Vagina (tissue), 2 donors: ENCODE results near the gene C15orf40. TPM values are rescaled to one million over a fixed set of nuclear protein-coding genes. Genes with fewer than 3 reads are reported as not detected.

Experiments
- DNase-seq, 2 donors: peaks; one replicate each; pipeline ENCODE4 v3.0.0-alpha.2; 2017; ENCODE audit errors: extremely low spot score in 2 of 2
- H3K27ac ChIP-seq: fragments of 200-600 bp; sonication (generic); one replicate; pipeline ENCODE4 v1.5.1; 2019
- H3K27me3 ChIP-seq: fragments of 200-600 bp; sonication (generic); one replicate; pipeline ENCODE4 v1.5.1; 2019
- H3K36me3 ChIP-seq, 2 donors: fragments of 200-600 bp; sonication (generic); one replicate each; pipeline ENCODE4 v1.5.1; 2017 to 2019
- H3K4me1 ChIP-seq: fragments of 200-600 bp; sonication (generic); one replicate; pipeline ENCODE4 v1.5.1; 2019
- H3K4me3 ChIP-seq, 2 donors: fragments of 200-600 bp; sonication (generic); 1 replicate in 1 of 2; 2 replicates in 1 of 2; pipeline ENCODE4 v1.5.1; 2016 to 2019
- H3K9me3 ChIP-seq: fragments of 200-600 bp; sonication (generic); one replicate; pipeline ENCODE4 v1.5.1; 2019
- CTCF ChIP-seq, 3 experiments: fragments of 450-650 bp in 2 of 3; fragments of 200-600 bp in 1 of 3; sonication (generic) in 1 of 3; IDR thresholded peaks; one replicate each; pipeline ENCODE4 v1.5.1; 2017 to 2019; ENCODE audit warnings: antibody characterized with exemption in 3 of 3, mild to moderate bottlenecking in 2 of 3, moderate library complexity in 2 of 3
- POLR2A ChIP-seq, 2 donors: fragments of 450-650 bp; IDR thresholded peaks; one replicate each; pipeline ENCODE4 v1.6.1; 2017; ENCODE audit warnings: antibody characterized with exemption in 2 of 2, mild to moderate bottlenecking in 2 of 2, moderate library complexity in 2 of 2
- POLR2AphosphoS5 ChIP-seq, 2 donors: sonication (generic); formaldehyde crosslinking; IDR thresholded peaks; one replicate each; pipeline ENCODE4 v1.9.0; 2017; ENCODE audit warnings: antibody characterized with exemption in 2 of 2, mild to moderate bottlenecking in 2 of 2, low read depth in 1 of 2; ENCODE audit not compliant: insufficient read depth in 1 of 2
- intact Hi-C: fragments of 100-400 bp; cut with DNase I; formaldehyde crosslinking; loops from one replicate; pipeline ENCODE4 v1.15.1; 2023
- total RNA-seq: library from RNA; depleted of rRNA; stranded (reverse); fragments of >200 nt; gene quantifications from one replicate; pipeline ENCODE4 v1.2.3, GENCODE V29; 2016

C15orf40 gene
- total RNA-seq, 1 donor from 2014 or later = 6.9 TPM

GRCh38 chr15:82951472-82952157, 59.8 kb downstream of the C15orf40 start:
- intact Hi-C loops = no loop called here
- peak overlapping the region; percentile 47 to 51 for H3K4me3 ChIP-seq
- TF ChIP-seq POLR2AphosphoS5 (IDR thresholded peaks at IDR 0.05; ENCODE audit: insufficient read depth in 1 of 2, low read depth in 1 of 2) = no peak
- TF ChIP-seq CTCF (IDR thresholded peaks at IDR 0.05) = no peak
- no peak for TF ChIP-seq POLR2A (IDR thresholded peaks at IDR 0.05)
- no peak for DNase-seq
- H3K27ac ChIP-seq = no peak overlapping the region
- peaks cover 14% of the 10 kb centered on the region for H3K4me1 ChIP-seq
- no peaks in the 10 kb centered on the region for H3K9me3 ChIP-seq
- no peaks in the 10 kb centered on the region for H3K36me3 ChIP-seq
- H3K27me3 ChIP-seq = no peaks in the 10 kb centered on the region

GRCh38 chr15:82950746-82951370, 60.6 kb downstream of the C15orf40 start:
- Histone ChIP-seq H3K9me3 (no peaks in the 10 kb centered on the region), H3K36me3 (no peaks in the 10 kb centered on the region), H3K27me3 (no peaks in the 10 kb centered on the region), H3K27ac (no peak overlapping the region), H3K4me3 (no peak overlapping the region), H3K4me1 (peaks cover 14% of the 10 kb centered on the region)
- no peak for DNase-seq
- TF ChIP-seq POLR2A (IDR thresholded peaks at IDR 0.05) (no peak), CTCF (IDR thresholded peaks at IDR 0.05) (no peak), POLR2AphosphoS5 (IDR thresholded peaks at IDR 0.05; ENCODE audit: insufficient read depth in 1 of 2, low read depth in 1 of 2) (no peak)
- intact Hi-C loops = no loop called here

- intact Hi-C loops = no loop called here
- no peak for TF ChIP-seq POLR2AphosphoS5 (IDR thresholded peaks at IDR 0.05; ENCODE audit: insufficient read depth in 1 of 2, low read depth in 1 of 2)
- no peak for TF ChIP-seq POLR2A (IDR thresholded peaks at IDR 0.05)
- no peak for TF ChIP-seq CTCF (IDR thresholded peaks at IDR 0.05)
- Histone ChIP-seq H3K27ac (no peak overlapping the region), H3K9me3 (no peaks in the 10 kb centered on the region), H3K4me1 (peaks cover 14% of the 10 kb centered on the region), H3K36me3 (no peaks in the 10 kb centered on the region), H3K4me3 (no peak overlapping the region), H3K27me3 (no peaks in the 10 kb centered on the region)
- no peak for DNase-seq
Measured at GRCh38 chr15:82950295-82950694, 61.1 kb downstream of the C15orf40 start.

GRCh38 chr15:82946155-82946701, 65.2 kb downstream of the C15orf40 start:
- no peak for TF ChIP-seq POLR2AphosphoS5 (IDR thresholded peaks at IDR 0.05; ENCODE audit: insufficient read depth in 1 of 2, low read depth in 1 of 2)
- TF ChIP-seq POLR2A (IDR thresholded peaks at IDR 0.05) = no peak
- TF ChIP-seq CTCF (IDR thresholded peaks at IDR 0.05) = no peak
- Histone ChIP-seq H3K4me1 (no peaks in the 10 kb centered on the region), H3K9me3 (no peaks in the 10 kb centered on the region), H3K27me3 (no peaks in the 10 kb centered on the region), H3K27ac (no peak overlapping the region), H3K36me3 (no peaks in the 10 kb centered on the region), H3K4me3 (no peak overlapping the region)
- intact Hi-C loops = no loop called here
- DNase-seq = no peak

- H3K27me3 ChIP-seq = no peaks in the 10 kb centered on the region
- no peaks in the 10 kb centered on the region for H3K4me1 ChIP-seq
- TF ChIP-seq POLR2A (IDR thresholded peaks at IDR 0.05) (no peak), CTCF (IDR thresholded peaks at IDR 0.05) (no peak), POLR2AphosphoS5 (IDR thresholded peaks at IDR 0.05; ENCODE audit: insufficient read depth in 1 of 2, low read depth in 1 of 2) (no peak)
- DNase-seq = no peak
- no peaks in the 10 kb centered on the region for H3K36me3 ChIP-seq
- H3K9me3 ChIP-seq = no peaks in the 10 kb centered on the region
- H3K4me3 ChIP-seq = no peak overlapping the region
- intact Hi-C loops = no loop called here
- no peak overlapping the region for H3K27ac ChIP-seq
Measured at GRCh38 chr15:82945326-82945725, 66.1 kb downstream of the C15orf40 start.
